Keratinocyte (primary cell): ENCODE results near the gene REV3L. TPM values are rescaled to one million over a fixed set of nuclear protein-coding genes. Genes with fewer than 3 reads are reported as not detected.

Experiments
- DNase-seq: peaks from one replicate; pipeline ENCODE4 v3.0.0-alpha.2; 2011; ENCODE audit warnings: low read depth, missing footprints, low spot score
- FAIRE-seq: peaks from 2 replicates; lab custom pipeline; 2011; peaks lifted over from hg19 to GRCh38; lab: Jason Lieb, UNC
- H2AFZ ChIP-seq: 2 replicates; pipeline ENCODE4 v1.6.0; 2012; ENCODE audit warnings: low read length, control low read depth, inconsistent platforms; ENCODE audit not compliant: control insufficient read depth
- H3K27ac ChIP-seq: 2 replicates; pipeline ENCODE4 v1.5.1; 2011; ENCODE audit warnings: low read length; ENCODE audit not compliant: control insufficient read depth, insufficient read depth
- H3K27me3 ChIP-seq: 3 replicates; pipeline ENCODE4 v1.6.0; 2011; ENCODE audit warnings: low read length; ENCODE audit not compliant: control insufficient read depth, insufficient read depth; ENCODE audit errors: extremely low read depth
- H3K36me3 ChIP-seq, 2 experiments: 2 replicates in 1 of 2; 3 replicates in 1 of 2; pipeline ENCODE4 v1.5.1; 2011; ENCODE audit warnings: low read length in 2 of 2, mild to moderate bottlenecking in 1 of 2; ENCODE audit not compliant: control insufficient read depth in 2 of 2, insufficient read depth in 2 of 2; ENCODE audit errors: extremely low read depth in 1 of 2
- H3K4me1 ChIP-seq: 3 replicates; pipeline ENCODE4 v1.5.1; 2011; ENCODE audit warnings: low read length; ENCODE audit not compliant: control insufficient read depth, insufficient read depth; ENCODE audit errors: extremely low read depth
- H3K4me2 ChIP-seq: 3 replicates; pipeline ENCODE4 v1.6.0; 2011; ENCODE audit warnings: low read depth, low read length; ENCODE audit not compliant: control insufficient read depth, insufficient read depth; ENCODE audit errors: extremely low read depth
- H3K4me3 ChIP-seq, 3 experiments: fragments of 200-600 bp in 1 of 3; sonication (generic) in 1 of 3; 2 replicates in 2 of 3; 3 replicates in 1 of 3; pipeline ENCODE4 v1.5.1; 2011 to 2016; ENCODE audit warnings: low read length in 3 of 3, mild to moderate bottlenecking in 3 of 3, control low read depth in 2 of 3, inconsistent platforms in 1 of 3, low read depth in 1 of 3, mixed read lengths in 1 of 3, mixed run types in 1 of 3, moderate library complexity in 1 of 3; ENCODE audit not compliant: control insufficient read depth in 2 of 3, insufficient read depth in 2 of 3; ENCODE audit errors: extremely low read depth in 1 of 3
- H3K79me2 ChIP-seq: 2 replicates; pipeline ENCODE4 v1.6.0; 2012; ENCODE audit warnings: low read length; ENCODE audit not compliant: control insufficient read depth, insufficient read depth
- H3K9ac ChIP-seq: 3 replicates; pipeline ENCODE4 v1.6.0; 2011; ENCODE audit warnings: low read length; ENCODE audit not compliant: control insufficient read depth, insufficient read depth; ENCODE audit errors: extremely low read depth
- H3K9me1 ChIP-seq: 3 replicates; pipeline ENCODE4 v1.6.0; 2011; ENCODE audit warnings: low read length; ENCODE audit not compliant: control insufficient read depth, insufficient read depth; ENCODE audit errors: extremely low read depth
- H3K9me3 ChIP-seq: 2 replicates; pipeline ENCODE4 v1.5.1; 2012; ENCODE audit warnings: low read depth, low read length; ENCODE audit not compliant: control insufficient read depth
- H4K20me1 ChIP-seq: 3 replicates; pipeline ENCODE4 v1.6.0; 2011; ENCODE audit warnings: low read length; ENCODE audit not compliant: control insufficient read depth, insufficient read depth; ENCODE audit errors: extremely low read depth
- CTCF ChIP-seq, 3 experiments: IDR thresholded peaks in 1 of 3; conservative IDR thresholded peaks in 1 of 3; optimal IDR thresholded peaks in 1 of 3; 2 replicates in 2 of 3; 3 replicates in 1 of 3; pipeline versions ENCODE3 to v1.5.1; 2011; ENCODE audit warnings: low read length in 3 of 3, mild to moderate bottlenecking in 3 of 3, moderate library complexity in 2 of 3, control low read depth in 1 of 3, inconsistent platforms in 1 of 3; ENCODE audit not compliant: insufficient read depth in 2 of 3; ENCODE audit errors: extremely low read depth in 1 of 3
- EZH2 ChIP-seq: IDR thresholded peaks from one replicate; pipeline ENCODE4 v1.6.1; 2012; ENCODE audit warnings: inconsistent platforms, mild to moderate bottlenecking, low read length, moderate library complexity
- dilution Hi-C: fragments of 300-500 bp; cut with MboI; formaldehyde crosslinking; loops from one replicate; pipeline ENCODE4 v1.7.0; 2020; ENCODE audit warnings: low sequenced_read_pairs; ENCODE audit not compliant: extremely low pct_ligation_motif_present
- polyA plus RNA-seq, 5 experiments: library from polyadenylated mRNA; depleted of rRNA in 3 of 5; stranded (reverse) in 3 of 5; stranded (forward) in 1 of 5; unstranded in 1 of 5; fragments of >200 nt; gene quantifications; 1 replicate in 1 of 5; 2 replicates in 3 of 5; 3 replicates in 1 of 5; pipeline versions ENCODE4 v1.2.1 to v1.2.3, GENCODE V29; 2011 to 2012; ENCODE audit warnings: missing spikeins in 2 of 5, low read depth in 1 of 5, low replicate concordance in 1 of 5

REV3L gene
- polyA plus RNA-seq, 1 donor (not counting 4 experiments of a cell fraction or from before 2014, with no cell fraction given) = 9.5 TPM

DNA sequence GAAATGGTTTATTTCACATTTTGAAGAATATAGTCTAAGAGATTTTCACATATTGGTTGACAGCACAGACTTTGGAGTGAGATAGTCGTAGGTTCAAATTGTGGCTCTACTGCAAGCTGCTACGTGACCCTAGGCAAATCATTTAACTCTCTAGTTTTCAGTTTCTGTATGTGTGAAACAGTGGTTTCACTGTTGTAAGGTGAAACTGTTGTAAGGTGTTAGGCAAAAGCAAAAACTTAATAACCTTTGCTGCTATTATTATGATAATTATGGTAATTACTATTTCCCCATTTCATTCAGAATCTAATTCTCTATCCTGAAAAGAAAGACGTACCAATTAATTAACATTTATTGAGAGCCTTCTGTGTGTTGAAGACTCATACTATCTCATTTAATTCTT, 144.2 kb downstream of the REV3L start:
- Histone ChIP-seq H3K9ac (no peak overlapping the region), H3K9me1 (no peaks in the 10 kb centered on the region), H2AFZ (no peak overlapping the region), H3K27ac (no peak overlapping the region), H4K20me1 (no peaks in the 10 kb centered on the region), H3K4me2 (no peak overlapping the region), H3K9me3 (no peaks in the 10 kb centered on the region), H3K4me1 (no peaks in the 10 kb centered on the region), H3K4me3 (no peak overlapping the region), H3K27me3 (no peaks in the 10 kb centered on the region), H3K36me3 (no peaks in the 10 kb centered on the region), H3K79me2 (no peaks in the 10 kb centered on the region)
- dilution Hi-C loops = no loop called here
- DNase-seq (no peak), FAIRE-seq (no peak)
- TF ChIP-seq CTCF (optimal IDR thresholded peaks at IDR 0.05 in 1 of 3, IDR thresholded peaks at IDR 0.05 in 1 of 3, conservative IDR thresholded peaks at IDR 0.05 in 1 of 3; ENCODE audit: extremely low read depth in 1 of 3, insufficient read depth in 2 of 3, low read length in 3 of 3) (no peak), EZH2 (no peak)

DNA sequence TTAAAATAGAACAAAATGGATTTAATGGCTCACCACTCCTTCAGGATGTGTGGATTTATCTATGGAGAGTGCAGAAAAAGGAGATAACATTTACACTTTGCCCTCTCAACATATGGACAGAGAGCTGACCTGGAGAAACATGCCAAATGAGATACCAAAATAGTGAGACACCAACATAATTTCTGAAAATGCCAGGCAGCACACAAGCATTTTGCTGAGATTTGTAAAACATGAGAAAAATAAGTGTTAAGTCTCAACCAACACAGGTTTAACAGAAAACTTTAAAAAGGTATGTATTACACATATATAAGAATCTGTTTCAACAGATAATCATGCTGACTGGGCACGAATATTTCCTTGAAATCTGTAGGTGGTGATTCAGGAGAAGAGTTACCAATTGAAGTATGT, 145.2 kb downstream of the REV3L start:
- Histone ChIP-seq H3K79me2 (no peaks in the 10 kb centered on the region), H3K9ac (no peak overlapping the region), H3K9me3 (no peaks in the 10 kb centered on the region), H3K27ac (no peak overlapping the region), H4K20me1 (no peaks in the 10 kb centered on the region), H3K4me2 (no peak overlapping the region), H3K27me3 (no peaks in the 10 kb centered on the region), H3K36me3 (no peaks in the 10 kb centered on the region), H3K4me3 (no peak overlapping the region), H3K4me1 (no peaks in the 10 kb centered on the region), H3K9me1 (no peaks in the 10 kb centered on the region), H2AFZ (no peak overlapping the region)
- FAIRE-seq (no peak), DNase-seq (no peak)
- dilution Hi-C loops = no loop called here
- TF ChIP-seq CTCF (optimal IDR thresholded peaks at IDR 0.05 in 1 of 3, IDR thresholded peaks at IDR 0.05 in 1 of 3, conservative IDR thresholded peaks at IDR 0.05 in 1 of 3; ENCODE audit: extremely low read depth in 1 of 3, insufficient read depth in 2 of 3, low read length in 3 of 3) = no peak
- no peak for TF ChIP-seq EZH2
